ENCODE data around the gene RGS13. TPM values are rescaled to one million over a fixed set of nuclear protein-coding genes. Genes with fewer than 3 reads are reported as not detected.

Gene RGS13
- total and polyA plus RNA-seq, 2 donors (not counting 3 experiments of a cell fraction or from before 2014, with no cell fraction given), result not detected

GRCh38 chr1:192668409-192668983, 32.5 kb downstream of the RGS13 start:
- H4K20me1 ChIP-seq (replicated peaks; ENCODE audit: control insufficient read depth, extremely low read depth, insufficient read depth, low read length), result no peaks in the 10 kb centered on the region
- H3K9me1 ChIP-seq (replicated peaks; ENCODE audit: control insufficient read depth, extremely low read depth, insufficient read depth, low read length), result no peaks in the 10 kb centered on the region
- H3K4me3 ChIP-seq (replicated peaks in 1 of 3; ENCODE audit: insufficient read depth in 1 of 3, low read depth in 1 of 3, low read length in 3 of 3), result no peak overlapping the region
- H3K79me2 ChIP-seq (ENCODE audit: control insufficient read depth, insufficient read depth, low read length), result no peaks in the 10 kb centered on the region
- ChIA-PET CTCF (no interaction called here), POLR2A (no interaction called here)
- no peaks in the 10 kb centered on the region for H3K9me3 ChIP-seq (replicated peaks; ENCODE audit: control insufficient read depth, insufficient read depth, low read length)
- no peak overlapping the region for H3K4me2 ChIP-seq (ENCODE audit: insufficient read depth, low read length)
- no peaks in the 10 kb centered on the region for H3K27me3 ChIP-seq (ENCODE audit: control insufficient read depth in 2 of 2, insufficient read depth in 2 of 2, low read length in 2 of 2)
- FAIRE-seq (no peak), DNase-seq (ENCODE audit: low read depth, low spot score) (no peak)
- H2AFZ ChIP-seq (ENCODE audit: low read depth, low read length), result no peak overlapping the region
- dilution Hi-C loops (cut with MboI; ENCODE audit: extremely low pct_ligation_motif_present, low sequenced_read_pairs), result no loop called here
- no TSS peak for BruUV-seq (replicated peaks)
- H3K4me1 ChIP-seq (ENCODE audit: control insufficient read depth, extremely low read depth, insufficient read depth, low read length), result no peaks in the 10 kb centered on the region
- intact Hi-C loops (cut with micrococcal nuclease), result no loop called here
- no peaks in the 10 kb centered on the region for H3K36me3 ChIP-seq (ENCODE audit: control insufficient read depth in 2 of 2, extremely low read depth in 1 of 2, insufficient read depth in 2 of 2, low read length in 2 of 2)
- TF ChIP-seq GATA2 (IDR thresholded peaks at IDR 0.05; ENCODE audit: insufficient read depth, insufficient read length, low read depth, low read length) (no peak), MYC (IDR thresholded peaks at IDR 0.05; ENCODE audit: low read depth, low read length) (no peak), POLR2A (IDR thresholded peaks at IDR 0.05; ENCODE audit: low read depth, low read length) (no peak), POLR2AphosphoS5 (IDR thresholded peaks at IDR 0.05; ENCODE audit: insufficient read depth, low read depth, low read length) (no peak), FOS (IDR thresholded peaks at IDR 0.05; ENCODE audit: borderline replicate concordance, insufficient read depth, low read length) (no peak), MAX (IDR thresholded peaks at IDR 0.05; ENCODE audit: insufficient read depth, insufficient read length) (no peak), EZH2 (IDR thresholded peaks at IDR 0.05; ENCODE audit: borderline replicate concordance, low read depth, low read length, severe bottlenecking) (no peak)
- no peak overlapping the region for H3K27ac ChIP-seq (ENCODE audit: insufficient read depth, low read depth, low read length)
- H3K9ac ChIP-seq (replicated peaks; ENCODE audit: extremely low read depth, insufficient read depth, low read length), result no peak overlapping the region

GRCh38 chr1:192669174-192669573, 33.2 kb downstream of the RGS13 start:
- FAIRE-seq, result no peak
- Histone ChIP-seq H3K9ac (replicated peaks; ENCODE audit: extremely low read depth, insufficient read depth, low read length) (no peak overlapping the region), H3K9me1 (replicated peaks; ENCODE audit: control insufficient read depth, extremely low read depth, insufficient read depth, low read length) (no peaks in the 10 kb centered on the region), H3K4me2 (ENCODE audit: insufficient read depth, low read length) (no peak overlapping the region), H3K27ac (ENCODE audit: insufficient read depth, low read depth, low read length) (no peak overlapping the region), H3K9me3 (replicated peaks; ENCODE audit: control insufficient read depth, insufficient read depth, low read length) (no peaks in the 10 kb centered on the region), H3K27me3 (ENCODE audit: control insufficient read depth in 2 of 2, insufficient read depth in 2 of 2, low read length in 2 of 2) (no peaks in the 10 kb centered on the region), H3K79me2 (ENCODE audit: control insufficient read depth, insufficient read depth, low read length) (no peaks in the 10 kb centered on the region), H4K20me1 (replicated peaks; ENCODE audit: control insufficient read depth, extremely low read depth, insufficient read depth, low read length) (no peaks in the 10 kb centered on the region), H3K4me1 (ENCODE audit: control insufficient read depth, extremely low read depth, insufficient read depth, low read length) (no peaks in the 10 kb centered on the region), H2AFZ (ENCODE audit: low read depth, low read length) (no peak overlapping the region), H3K36me3 (ENCODE audit: control insufficient read depth in 2 of 2, extremely low read depth in 1 of 2, insufficient read depth in 2 of 2, low read length in 2 of 2) (no peaks in the 10 kb centered on the region), H3K4me3 (replicated peaks in 1 of 3; ENCODE audit: insufficient read depth in 1 of 3, low read depth in 1 of 3, low read length in 3 of 3) (no peak overlapping the region)
- ChIA-PET CTCF (no interaction called here), POLR2A (no interaction called here)
- DNase-seq (ENCODE audit: low read depth, low spot score), result no peak
- no TSS peak for BruUV-seq (replicated peaks)
- TF ChIP-seq CTCF (IDR thresholded peaks at IDR 0.05; ENCODE audit: extremely low read depth in 1 of 2, insufficient read depth in 1 of 2, low read depth in 1 of 2, low read length in 2 of 2), result no peak
- no peak for TF ChIP-seq FOS (IDR thresholded peaks at IDR 0.05; ENCODE audit: borderline replicate concordance, insufficient read depth, low read length)
- TF ChIP-seq EZH2 (IDR thresholded peaks at IDR 0.05; ENCODE audit: borderline replicate concordance, low read depth, low read length, severe bottlenecking), result no peak
- TF ChIP-seq POLR2AphosphoS5 (IDR thresholded peaks at IDR 0.05; ENCODE audit: insufficient read depth, low read depth, low read length), result no peak
- TF ChIP-seq POLR2A (IDR thresholded peaks at IDR 0.05; ENCODE audit: low read depth, low read length), result no peak
- TF ChIP-seq JUN (IDR thresholded peaks at IDR 0.05; ENCODE audit: borderline replicate concordance, insufficient read depth, insufficient read length, low read depth), result no peak
- no peak for TF ChIP-seq MAX (IDR thresholded peaks at IDR 0.05; ENCODE audit: insufficient read depth, insufficient read length)
- no peak for TF ChIP-seq MYC (IDR thresholded peaks at IDR 0.05; ENCODE audit: low read depth, low read length)
- no peak for TF ChIP-seq GATA2 (IDR thresholded peaks at IDR 0.05; ENCODE audit: insufficient read depth, insufficient read length, low read depth, low read length)
- intact Hi-C loops (cut with micrococcal nuclease), result no loop called here
- dilution Hi-C loops (cut with MboI; ENCODE audit: extremely low pct_ligation_motif_present, low sequenced_read_pairs), result no loop called here

Measured in endothelial cell of umbilical vein (primary cell).